Measurements from ENCODE around the gene DGAT2.

DNA sequence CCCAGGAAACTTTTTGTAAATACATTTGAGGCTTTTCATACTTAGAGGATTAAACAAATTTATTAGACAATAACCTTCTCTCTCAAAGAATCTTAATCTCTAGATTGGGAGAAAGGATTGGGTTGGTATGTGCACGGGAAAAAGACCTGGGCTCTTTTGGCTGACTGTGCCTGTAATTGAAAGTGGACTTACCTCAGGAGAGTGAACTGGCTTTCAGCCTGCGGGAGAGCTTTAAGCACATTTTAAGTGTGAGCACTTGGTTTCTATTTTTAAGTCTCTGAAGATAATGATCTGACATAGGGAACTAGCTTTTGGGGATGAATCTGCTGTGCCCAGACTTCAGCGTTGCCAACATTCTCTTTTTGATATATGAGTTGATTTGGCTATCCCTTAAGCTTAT, 82.2 kb downstream of the DGAT2 start:
- TF ChIP-seq, protein P1, sequence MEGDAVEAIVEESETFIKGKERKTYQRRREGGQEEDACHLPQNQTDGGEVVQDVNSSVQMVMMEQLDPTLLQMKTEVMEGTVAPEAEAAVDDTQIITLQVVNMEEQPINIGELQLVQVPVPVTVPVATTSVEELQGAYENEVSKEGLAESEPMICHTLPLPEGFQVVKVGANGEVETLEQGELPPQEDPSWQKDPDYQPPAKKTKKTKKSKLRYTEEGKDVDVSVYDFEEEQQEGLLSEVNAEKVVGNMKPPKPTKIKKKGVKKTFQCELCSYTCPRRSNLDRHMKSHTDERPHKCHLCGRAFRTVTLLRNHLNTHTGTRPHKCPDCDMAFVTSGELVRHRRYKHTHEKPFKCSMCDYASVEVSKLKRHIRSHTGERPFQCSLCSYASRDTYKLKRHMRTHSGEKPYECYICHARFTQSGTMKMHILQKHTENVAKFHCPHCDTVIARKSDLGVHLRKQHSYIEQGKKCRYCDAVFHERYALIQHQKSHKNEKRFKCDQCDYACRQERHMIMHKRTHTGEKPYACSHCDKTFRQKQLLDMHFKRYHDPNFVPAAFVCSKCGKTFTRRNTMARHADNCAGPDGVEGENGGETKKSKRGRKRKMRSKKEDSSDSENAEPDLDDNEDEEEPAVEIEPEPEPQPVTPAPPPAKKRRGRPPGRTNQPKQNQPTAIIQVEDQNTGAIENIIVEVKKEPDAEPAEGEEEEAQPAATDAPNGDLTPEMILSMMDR (IDR thresholded peaks at IDR 0.05) = no peak
- TF ChIP-seq ZFX (IDR thresholded peaks at IDR 0.05; ENCODE audit: borderline replicate concordance) = no peak
